Measurements from ENCODE around the gene TTC33.
"Not testable (repeated sequence)": the region's sequence is repeated elsewhere in the genome, so short reads cannot be mapped to it uniquely, and the experiment has no call there.

TTC33 gene

DNA sequence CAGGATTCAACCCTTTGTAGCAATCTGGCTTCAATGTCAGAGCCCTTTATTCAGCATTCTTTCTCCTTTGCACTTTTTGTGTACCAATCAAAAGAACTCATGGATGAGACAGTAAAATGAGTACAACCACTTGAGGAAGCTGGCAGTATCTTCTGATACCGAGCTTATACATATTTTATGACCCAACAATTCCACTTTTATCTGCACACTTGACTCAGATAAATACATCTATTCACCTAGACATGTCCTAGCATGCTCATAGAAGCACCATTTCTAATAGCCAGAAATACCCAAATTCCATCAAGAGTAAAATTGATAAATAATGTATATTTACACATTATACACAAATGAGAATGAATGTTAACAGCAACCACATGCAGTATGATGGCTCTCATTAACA lies 187.2 kb downstream of the TTC33 start:
- DNase-seq: no peak
- H3K27me3 Mint-ChIP-seq: no peaks in the 10 kb centered on the region
- H3K4me1 Mint-ChIP-seq (ENCODE audit: low read depth): peaks cover 25% of the 10 kb centered on the region
- no peak overlapping the region for H3K27ac Mint-ChIP-seq
- H3K9me3 Mint-ChIP-seq: peaks cover 2% of the 10 kb centered on the region
- H3K36me3 Mint-ChIP-seq (ENCODE audit: low read depth): no peaks in the 10 kb centered on the region
- no peak overlapping the region for H3K4me3 Mint-ChIP-seq

DNA sequence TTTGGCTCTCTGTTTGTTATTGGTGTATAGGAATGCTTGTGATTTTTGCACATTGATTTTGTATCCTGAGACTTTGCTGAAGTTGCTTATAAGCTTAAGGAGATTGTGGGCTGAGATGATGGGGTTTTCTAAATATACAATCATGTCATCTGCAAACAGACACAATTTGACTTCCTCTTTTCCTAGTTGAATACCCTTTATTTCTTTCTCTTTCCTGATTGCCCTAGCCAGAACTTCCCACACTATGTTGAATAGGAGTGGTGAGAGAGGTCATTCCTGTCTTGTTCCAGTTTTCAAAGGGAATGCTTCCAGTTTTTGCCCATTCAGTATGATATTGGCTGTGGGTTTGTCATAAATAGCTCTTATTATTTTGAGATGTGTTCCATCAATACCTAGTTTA lies 192.6 kb downstream of the TTC33 start:
- H3K27ac Mint-ChIP-seq; H3K36me3 Mint-ChIP-seq (ENCODE audit: low read depth); H3K27me3 Mint-ChIP-seq; H3K4me3 Mint-ChIP-seq; H3K9me3 Mint-ChIP-seq; DNase-seq: not testable (repeated sequence)
- H3K4me1 Mint-ChIP-seq (ENCODE audit: low read depth): peaks cover 24% of the 10 kb centered on the region

DNA sequence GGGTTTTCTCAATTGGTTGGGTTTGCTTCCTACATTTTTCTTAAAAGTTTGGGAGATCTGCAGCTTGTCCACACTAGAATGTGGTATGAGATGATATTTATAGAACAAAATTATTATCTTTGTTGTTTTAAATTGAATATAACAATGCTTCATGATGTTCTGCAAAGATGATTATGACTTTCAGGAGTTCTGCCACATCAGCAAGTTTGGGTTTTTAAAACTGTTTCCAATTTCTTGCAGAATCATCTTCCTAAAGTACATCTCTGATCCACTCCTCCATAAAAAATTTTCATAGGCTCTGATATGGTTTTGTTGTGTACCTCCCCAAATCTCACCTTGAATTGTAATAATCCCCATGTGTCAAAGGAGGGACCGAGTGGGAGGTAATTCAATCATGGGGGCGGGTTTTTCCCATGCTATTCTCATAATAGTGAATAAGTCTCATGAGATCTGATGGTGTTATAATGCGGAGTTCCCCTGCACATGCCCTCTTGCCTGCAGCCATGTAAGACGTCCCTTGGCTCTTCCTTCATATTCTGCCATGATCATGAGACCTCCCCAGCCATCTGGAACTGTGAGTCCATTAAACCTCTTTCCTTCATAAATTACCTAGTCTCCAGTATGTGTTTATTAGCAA lies 195.2 kb downstream of the TTC33 start:
- Mint-ChIP-seq H3K27me3 (no peaks in the 10 kb centered on the region), H3K27ac (no peak overlapping the region), H3K4me1 (ENCODE audit: low read depth) (peaks cover 30% of the 10 kb centered on the region), H3K36me3 (ENCODE audit: low read depth) (no peaks in the 10 kb centered on the region), H3K9me3 (peaks cover 10% of the 10 kb centered on the region), H3K4me3 (no peak overlapping the region)
- DNase-seq: no peak

DNA sequence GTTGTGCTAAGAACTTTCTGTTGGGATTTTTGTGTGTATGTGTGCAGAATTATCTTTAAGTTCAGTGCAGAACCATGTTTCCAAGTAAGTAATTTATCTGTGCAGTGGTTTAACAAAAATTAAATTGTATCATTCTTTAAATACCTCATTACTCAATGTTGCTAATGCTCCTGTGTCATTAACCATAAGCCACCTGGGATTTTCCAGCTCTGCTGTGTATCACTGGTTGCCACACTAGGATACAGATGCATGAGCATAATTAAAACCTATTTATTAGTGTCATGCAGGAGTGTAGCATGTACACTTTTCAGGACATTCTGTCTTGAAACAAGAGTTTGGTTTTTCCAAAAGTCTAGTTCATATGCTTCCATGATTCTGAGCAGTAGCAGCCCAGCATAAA lies 196.5 kb downstream of the TTC33 start:
- Mint-ChIP-seq H3K36me3 (ENCODE audit: low read depth) (no peaks in the 10 kb centered on the region), H3K27ac (no peak overlapping the region), H3K4me3 (no peak overlapping the region), H3K27me3 (no peaks in the 10 kb centered on the region), H3K4me1 (ENCODE audit: low read depth) (peaks cover 27% of the 10 kb centered on the region), H3K9me3 (peaks cover 10% of the 10 kb centered on the region)
- DNase-seq: no peak

DNA sequence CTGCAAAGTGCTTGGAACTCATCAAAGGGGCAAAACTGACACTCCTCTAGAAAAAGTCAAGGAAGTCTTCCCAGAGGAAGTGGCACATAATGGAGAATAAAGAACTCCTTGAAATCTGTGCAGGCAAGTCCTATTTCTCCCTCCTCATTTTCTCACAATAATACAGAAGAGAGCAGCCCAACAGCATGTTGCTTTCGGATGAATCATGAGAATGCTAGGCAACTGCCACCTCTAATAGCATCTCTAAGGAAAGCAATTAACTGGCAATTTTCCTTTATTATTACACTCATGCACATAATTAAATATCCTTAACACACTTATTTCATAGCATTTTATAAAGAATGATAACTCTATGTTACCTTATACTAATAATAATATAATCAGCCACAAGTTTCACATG lies 198.3 kb downstream of the TTC33 start:
- no peak for DNase-seq
- Mint-ChIP-seq H3K4me1 (ENCODE audit: low read depth) (peaks cover 27% of the 10 kb centered on the region), H3K36me3 (ENCODE audit: low read depth) (no peaks in the 10 kb centered on the region), H3K27me3 (no peaks in the 10 kb centered on the region), H3K9me3 (peaks cover 8% of the 10 kb centered on the region), H3K4me3 (no peak overlapping the region), H3K27ac (no peak overlapping the region)

DNA sequence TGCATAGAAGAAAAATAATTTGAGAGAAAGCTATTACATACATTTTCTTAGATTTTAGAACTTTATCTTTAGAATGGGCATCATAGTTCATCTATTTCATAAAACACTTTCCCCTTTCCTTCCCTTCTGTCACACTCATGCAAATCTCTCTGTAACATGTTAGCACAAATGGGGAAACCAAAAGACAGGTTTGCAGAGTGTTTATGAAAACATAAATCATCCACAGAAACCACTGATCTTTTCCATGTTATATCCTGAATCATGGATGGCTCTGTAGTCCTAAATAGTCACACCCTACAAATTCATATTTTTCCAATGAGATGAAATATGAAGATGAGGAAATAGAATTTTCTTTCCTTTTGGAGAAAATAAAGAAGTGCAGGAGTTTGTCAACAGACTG lies 198.9 kb downstream of the TTC33 start:
- H3K4me1 Mint-ChIP-seq (ENCODE audit: low read depth): peaks cover 27% of the 10 kb centered on the region

GRCh38 chr5:40555886-40556285 lies 199.9 kb downstream of the TTC33 start:
- Mint-ChIP-seq H3K36me3 (ENCODE audit: low read depth) (no peaks in the 10 kb centered on the region), H3K9me3 (peaks cover 4% of the 10 kb centered on the region), H3K4me3 (no peak overlapping the region), H3K27ac (no peak overlapping the region), H3K27me3 (no peaks in the 10 kb centered on the region), H3K4me1 (ENCODE audit: low read depth) (peaks cover 26% of the 10 kb centered on the region)
- DNase-seq: no peak

More for the DNA sequence above, 198.9 kb downstream of the TTC33 start:
- peaks cover 8% of the 10 kb centered on the region for H3K9me3 Mint-ChIP-seq
- H3K36me3 Mint-ChIP-seq (ENCODE audit: low read depth): no peaks in the 10 kb centered on the region
- no peak overlapping the region for H3K4me3 Mint-ChIP-seq
- no peak overlapping the region for H3K27ac Mint-ChIP-seq
- DNase-seq: no peak
- H3K27me3 Mint-ChIP-seq: no peaks in the 10 kb centered on the region

DNA sequence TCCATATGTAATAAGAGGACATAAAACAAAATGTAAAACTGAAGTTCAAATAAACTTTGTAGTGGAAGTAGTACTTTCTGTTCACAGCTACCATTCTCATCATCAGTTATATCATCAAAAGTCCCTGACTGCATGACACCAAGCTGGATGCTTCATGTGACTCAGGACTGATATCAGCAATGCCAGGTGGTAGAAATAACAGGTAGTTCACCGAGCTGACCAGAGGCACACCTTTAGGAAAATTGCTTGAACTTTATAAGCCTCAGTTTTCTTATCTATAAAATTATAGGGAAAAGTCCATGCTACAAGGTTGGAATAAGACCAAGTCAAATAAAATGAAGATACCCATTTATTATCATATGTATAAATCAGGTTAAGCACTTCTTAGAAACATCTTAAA lies 200.9 kb downstream of the TTC33 start:
- H3K4me3 Mint-ChIP-seq: no peak overlapping the region
- no peaks in the 10 kb centered on the region for H3K9me3 Mint-ChIP-seq
- no peak overlapping the region for H3K27ac Mint-ChIP-seq
- H3K4me1 Mint-ChIP-seq (ENCODE audit: low read depth): peaks cover 17% of the 10 kb centered on the region
- no peak for DNase-seq
- no peaks in the 10 kb centered on the region for H3K27me3 Mint-ChIP-seq
- no peaks in the 10 kb centered on the region for H3K36me3 Mint-ChIP-seq (ENCODE audit: low read depth)

DNA sequence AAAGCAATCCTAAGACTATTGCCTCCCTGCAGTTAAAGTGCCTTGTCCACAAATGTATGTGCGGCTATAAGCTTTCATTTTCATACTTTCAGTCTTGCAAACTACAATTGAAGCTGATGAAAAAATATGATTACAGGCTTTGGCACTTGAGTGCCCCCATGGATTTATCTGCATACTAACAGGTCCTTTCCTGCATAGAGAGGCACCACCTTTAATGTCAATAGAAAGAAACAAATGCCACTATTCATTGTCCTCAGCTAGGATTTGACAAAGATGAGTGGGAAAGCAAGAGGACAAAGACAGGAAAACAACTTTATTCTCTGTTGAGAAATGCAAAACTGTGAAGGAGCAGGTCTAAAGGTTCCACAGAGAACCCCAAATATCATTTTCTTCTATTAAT lies 201.7 kb downstream of the TTC33 start:
- no peaks in the 10 kb centered on the region for H3K36me3 Mint-ChIP-seq (ENCODE audit: low read depth)
- no peak overlapping the region for H3K4me3 Mint-ChIP-seq
- H3K9me3 Mint-ChIP-seq: no peaks in the 10 kb centered on the region
- no peaks in the 10 kb centered on the region for H3K27me3 Mint-ChIP-seq
- peaks cover 14% of the 10 kb centered on the region for H3K4me1 Mint-ChIP-seq (ENCODE audit: low read depth)
- no peak overlapping the region for H3K27ac Mint-ChIP-seq
- no peak for DNase-seq

GRCh38 chr5:40552981-40553380 lies 202.8 kb downstream of the TTC33 start:
- Mint-ChIP-seq H3K4me1 (ENCODE audit: low read depth) (peaks cover 13% of the 10 kb centered on the region), H3K9me3 (no peaks in the 10 kb centered on the region), H3K36me3 (ENCODE audit: low read depth) (no peaks in the 10 kb centered on the region), H3K27me3 (no peaks in the 10 kb centered on the region), H3K27ac (no peak overlapping the region), H3K4me3 (no peak overlapping the region)
- no peak for DNase-seq

DNA sequence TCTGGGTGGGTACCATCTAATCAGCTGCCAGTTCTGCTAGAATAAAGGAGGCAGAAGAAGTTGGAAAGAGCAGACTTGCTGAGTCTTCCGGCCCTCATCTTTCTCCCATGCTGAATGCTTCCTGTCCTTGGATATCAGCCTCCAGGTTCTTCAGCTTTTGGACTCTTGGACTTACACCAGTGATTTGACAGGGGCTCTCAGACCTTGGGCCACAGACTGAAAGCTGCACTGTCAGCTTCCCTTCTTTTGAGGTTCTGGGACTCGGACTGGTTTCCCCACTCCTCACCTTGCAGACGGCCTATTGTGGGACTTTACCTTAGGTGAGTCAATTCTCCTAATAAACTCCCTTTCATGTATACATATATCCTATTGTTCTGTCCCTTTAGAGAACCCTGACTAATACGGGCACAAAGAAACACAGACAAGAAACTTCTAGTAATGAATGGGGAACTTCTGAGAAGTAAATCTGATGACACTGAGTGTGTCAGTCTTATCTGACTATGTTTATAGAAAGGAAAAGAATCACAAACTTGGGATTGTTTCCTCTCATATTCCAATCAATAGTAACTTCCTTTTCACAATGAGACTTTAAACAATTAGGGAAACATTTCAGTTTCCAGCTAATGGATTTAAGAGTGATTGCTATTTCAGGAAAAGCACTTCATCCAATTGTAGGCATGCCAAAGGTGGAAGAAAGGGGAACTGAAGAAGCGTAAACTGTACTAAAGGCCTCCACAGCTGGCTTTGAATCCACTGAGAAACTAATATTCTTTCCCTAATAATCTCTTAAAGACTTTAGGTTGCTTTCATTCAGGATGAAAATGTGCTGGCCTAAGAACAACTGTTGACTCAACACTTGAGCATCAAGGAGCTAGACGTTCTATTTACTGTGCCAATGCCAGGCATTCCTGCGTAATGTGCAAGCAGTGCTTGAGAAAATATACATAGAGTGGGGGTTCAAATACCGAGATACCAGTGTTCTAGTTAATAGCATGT lies 204.0 kb downstream of the TTC33 start:
- Mint-ChIP-seq H3K27ac (no peak overlapping the region), H3K36me3 (ENCODE audit: low read depth) (no peaks in the 10 kb centered on the region), H3K4me3 (no peak overlapping the region), H3K4me1 (ENCODE audit: low read depth) (peaks cover 13% of the 10 kb centered on the region), H3K27me3 (no peaks in the 10 kb centered on the region), H3K9me3 (no peaks in the 10 kb centered on the region)
- DNase-seq: no peak

GRCh38 chr5:40550481-40550880 lies 205.3 kb downstream of the TTC33 start:
- no peaks in the 10 kb centered on the region for H3K27me3 Mint-ChIP-seq
- H3K36me3 Mint-ChIP-seq (ENCODE audit: low read depth): no peaks in the 10 kb centered on the region
- peaks cover 7% of the 10 kb centered on the region for H3K4me1 Mint-ChIP-seq (ENCODE audit: low read depth)
- no peak overlapping the region for H3K27ac Mint-ChIP-seq
- DNase-seq: no peak
- H3K4me3 Mint-ChIP-seq: no peak overlapping the region
- no peaks in the 10 kb centered on the region for H3K9me3 Mint-ChIP-seq

DNA sequence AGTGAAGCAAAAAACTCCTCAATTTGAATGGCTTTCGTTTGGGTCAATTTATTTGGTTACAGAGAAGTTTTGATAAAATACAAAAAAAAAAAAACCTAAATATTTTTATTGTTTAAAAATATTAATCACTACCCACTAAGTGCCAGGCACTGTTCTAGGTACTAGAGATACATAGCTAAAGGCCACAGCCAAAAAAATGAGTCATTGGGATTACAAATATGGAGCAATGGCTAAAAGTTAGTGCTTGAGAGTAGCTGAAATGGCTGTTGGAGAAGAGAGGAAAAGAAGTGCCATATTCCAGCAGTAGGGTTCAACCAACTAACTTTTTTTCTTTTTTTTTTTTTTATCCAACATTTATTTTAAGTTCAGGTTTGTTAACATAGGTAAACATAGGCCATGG lies 206.1 kb downstream of the TTC33 start:
- Mint-ChIP-seq H3K9me3 (no peaks in the 10 kb centered on the region), H3K27ac (no peak overlapping the region), H3K4me1 (ENCODE audit: low read depth) (peaks cover 5% of the 10 kb centered on the region), H3K4me3 (no peak overlapping the region), H3K36me3 (ENCODE audit: low read depth) (no peaks in the 10 kb centered on the region), H3K27me3 (no peaks in the 10 kb centered on the region)
- no peak for DNase-seq

DNA sequence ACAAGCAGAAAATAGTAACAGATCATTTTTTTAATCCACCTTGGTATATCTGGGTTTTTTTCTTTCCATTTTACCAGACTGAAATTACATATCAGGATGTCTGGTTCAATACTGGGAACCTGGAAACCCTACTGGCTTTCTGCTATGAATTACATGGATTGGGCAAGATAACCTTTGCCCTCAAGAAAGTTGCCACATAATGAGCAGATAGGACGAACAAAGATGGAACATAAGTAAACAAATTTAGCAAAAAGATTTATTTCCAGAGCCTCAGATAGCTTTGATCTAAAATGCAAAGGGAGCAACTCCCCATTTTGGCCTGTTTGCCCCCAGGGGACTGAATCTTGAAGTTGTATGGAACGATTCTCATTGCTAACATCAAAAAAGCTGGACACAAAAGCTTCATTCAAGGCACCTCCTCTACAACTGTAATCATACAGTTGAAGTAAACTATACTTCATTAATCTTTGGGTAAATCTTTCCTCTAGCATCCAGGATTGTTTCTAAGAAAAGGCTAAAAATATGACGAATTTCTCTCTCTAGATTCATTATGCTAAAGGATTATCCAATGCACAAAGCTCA lies 207.7 kb downstream of the TTC33 start:
- no peak overlapping the region for H3K4me3 Mint-ChIP-seq
- H3K27ac Mint-ChIP-seq: no peak overlapping the region
- no peaks in the 10 kb centered on the region for H3K36me3 Mint-ChIP-seq (ENCODE audit: low read depth)
- H3K4me1 Mint-ChIP-seq (ENCODE audit: low read depth): peaks cover 2% of the 10 kb centered on the region
- DNase-seq: no peak
- H3K9me3 Mint-ChIP-seq: no peaks in the 10 kb centered on the region
- no peaks in the 10 kb centered on the region for H3K27me3 Mint-ChIP-seq

- H3K4me1 Mint-ChIP-seq (ENCODE audit: low read depth): peaks cover 2% of the 10 kb centered on the region
- H3K36me3 Mint-ChIP-seq (ENCODE audit: low read depth): no peaks in the 10 kb centered on the region
- H3K27me3 Mint-ChIP-seq: no peaks in the 10 kb centered on the region
- no peak for DNase-seq
- no peak overlapping the region for H3K27ac Mint-ChIP-seq
- H3K4me3 Mint-ChIP-seq: no peak overlapping the region
- no peaks in the 10 kb centered on the region for H3K9me3 Mint-ChIP-seq
These were observed 208.2 kb downstream of the TTC33 start for GRCh38 chr5:40547557-40547956.
